Measurements from ENCODE around the gene AEBP2. TPM values are rescaled to one million over a fixed set of nuclear protein-coding genes. Genes with fewer than 3 reads are reported as not detected.

Gene AEBP2
- total RNA-seq, 2 donors from 2014 or later = 28.3 to 79.6 TPM

DNA sequence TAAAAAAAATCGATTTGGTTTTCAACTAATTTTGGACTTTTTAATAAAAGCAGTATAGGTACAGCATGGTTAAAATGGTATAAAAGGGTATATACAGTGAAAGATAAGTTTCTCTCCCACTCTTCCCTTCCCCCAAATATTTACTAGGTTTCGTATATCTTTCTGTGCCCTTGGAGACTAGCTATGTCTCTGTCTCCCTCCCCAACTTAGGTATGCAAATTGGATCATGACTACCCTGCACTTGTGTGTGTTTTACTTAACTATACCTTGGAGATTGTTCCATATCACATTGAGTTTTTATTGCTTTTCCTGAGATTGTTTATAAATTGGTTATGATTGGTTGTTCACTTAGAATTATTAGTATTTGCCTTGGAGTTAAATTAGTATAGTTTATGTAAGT is 19.4 kb downstream of the AEBP2 start:
- Histone ChIP-seq H3K27me3 (replicated peaks; ENCODE audit: insufficient read depth) (no peaks in the 10 kb centered on the region), H3K27ac (no peak overlapping the region), H3K9me3 (no peaks in the 10 kb centered on the region), H3K4me1 (ENCODE audit: control insufficient read depth in 1 of 2, low read depth in 2 of 2) (peaks cover 12 to 63% of the 10 kb centered on the region in 2 donors), H3K4me3 (no peak overlapping the region), H3K36me3 (no peaks in the 10 kb centered on the region)
- DNase-seq (ENCODE audit: low spot score) (no peak), ATAC-seq (ENCODE audit: insufficient number of reproducible peaks, low FRiP score, low read depth) (no peak)
- TF ChIP-seq, protein P1, sequence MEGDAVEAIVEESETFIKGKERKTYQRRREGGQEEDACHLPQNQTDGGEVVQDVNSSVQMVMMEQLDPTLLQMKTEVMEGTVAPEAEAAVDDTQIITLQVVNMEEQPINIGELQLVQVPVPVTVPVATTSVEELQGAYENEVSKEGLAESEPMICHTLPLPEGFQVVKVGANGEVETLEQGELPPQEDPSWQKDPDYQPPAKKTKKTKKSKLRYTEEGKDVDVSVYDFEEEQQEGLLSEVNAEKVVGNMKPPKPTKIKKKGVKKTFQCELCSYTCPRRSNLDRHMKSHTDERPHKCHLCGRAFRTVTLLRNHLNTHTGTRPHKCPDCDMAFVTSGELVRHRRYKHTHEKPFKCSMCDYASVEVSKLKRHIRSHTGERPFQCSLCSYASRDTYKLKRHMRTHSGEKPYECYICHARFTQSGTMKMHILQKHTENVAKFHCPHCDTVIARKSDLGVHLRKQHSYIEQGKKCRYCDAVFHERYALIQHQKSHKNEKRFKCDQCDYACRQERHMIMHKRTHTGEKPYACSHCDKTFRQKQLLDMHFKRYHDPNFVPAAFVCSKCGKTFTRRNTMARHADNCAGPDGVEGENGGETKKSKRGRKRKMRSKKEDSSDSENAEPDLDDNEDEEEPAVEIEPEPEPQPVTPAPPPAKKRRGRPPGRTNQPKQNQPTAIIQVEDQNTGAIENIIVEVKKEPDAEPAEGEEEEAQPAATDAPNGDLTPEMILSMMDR (IDR thresholded peaks at IDR 0.05) = no peak

DNA sequence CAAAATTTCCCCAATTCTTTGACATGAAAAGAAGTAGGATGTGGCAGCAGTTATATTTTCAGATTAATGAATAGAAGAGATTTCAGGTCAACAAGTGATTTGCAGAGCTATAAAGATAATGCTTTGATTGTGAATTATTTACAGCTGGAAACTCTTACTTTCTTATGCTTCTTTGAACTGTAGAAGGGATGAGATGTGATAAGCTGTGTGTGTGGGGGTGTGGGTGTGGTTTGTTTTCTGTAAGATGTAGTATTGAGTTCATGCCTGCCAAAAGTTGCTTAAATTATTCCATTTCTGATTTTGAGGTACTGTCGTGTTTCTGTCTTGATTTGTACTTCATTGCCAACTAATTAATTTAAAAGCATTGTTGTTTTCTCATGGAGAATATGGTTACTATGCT is 22.7 kb downstream of the AEBP2 start:
- Histone ChIP-seq H3K27me3 (replicated peaks; ENCODE audit: insufficient read depth) (no peaks in the 10 kb centered on the region), H3K4me3 (no peak overlapping the region), H3K4me1 (ENCODE audit: control insufficient read depth in 1 of 2, low read depth in 2 of 2) (peaks cover 15 to 61% of the 10 kb centered on the region in 2 donors), H3K9me3 (no peaks in the 10 kb centered on the region), H3K36me3 (no peaks in the 10 kb centered on the region), H3K27ac (no peak overlapping the region)
- TF ChIP-seq, protein P1 (IDR thresholded peaks at IDR 0.05) = no peak
- DNase-seq (ENCODE audit: low spot score) (no peak), ATAC-seq (ENCODE audit: insufficient number of reproducible peaks, low FRiP score, low read depth) (no peak)

DNA sequence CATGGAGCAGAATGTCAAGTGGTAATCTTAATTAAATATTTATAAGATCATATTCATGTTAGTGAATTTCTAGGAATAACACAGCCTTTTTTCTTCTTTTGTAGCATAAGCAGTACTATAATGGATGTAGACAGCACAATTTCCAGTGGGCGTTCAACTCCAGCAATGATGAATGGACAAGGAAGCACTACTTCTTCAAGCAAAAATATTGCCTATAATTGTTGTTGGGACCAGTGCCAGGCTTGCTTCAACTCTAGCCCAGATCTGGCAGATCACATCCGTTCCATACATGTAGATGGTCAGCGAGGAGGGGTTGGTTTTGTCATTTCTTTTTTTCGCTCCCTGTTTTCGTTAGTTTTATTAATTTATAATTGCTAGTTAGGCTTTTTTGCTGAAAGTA is 23.1 kb downstream of the AEBP2 start:
- Histone ChIP-seq H3K27ac (no peak overlapping the region), H3K9me3 (no peaks in the 10 kb centered on the region), H3K4me1 (ENCODE audit: control insufficient read depth in 1 of 2, low read depth in 2 of 2) (peaks cover 15 to 57% of the 10 kb centered on the region in 2 donors), H3K36me3 (no peaks in the 10 kb centered on the region), H3K27me3 (replicated peaks; ENCODE audit: insufficient read depth) (no peaks in the 10 kb centered on the region), H3K4me3 (no peak overlapping the region)
- TF ChIP-seq, protein P1 (IDR thresholded peaks at IDR 0.05) = no peak
- no peak for ATAC-seq (ENCODE audit: insufficient number of reproducible peaks, low FRiP score, low read depth)
- no peak for DNase-seq (ENCODE audit: low spot score)

DNA sequence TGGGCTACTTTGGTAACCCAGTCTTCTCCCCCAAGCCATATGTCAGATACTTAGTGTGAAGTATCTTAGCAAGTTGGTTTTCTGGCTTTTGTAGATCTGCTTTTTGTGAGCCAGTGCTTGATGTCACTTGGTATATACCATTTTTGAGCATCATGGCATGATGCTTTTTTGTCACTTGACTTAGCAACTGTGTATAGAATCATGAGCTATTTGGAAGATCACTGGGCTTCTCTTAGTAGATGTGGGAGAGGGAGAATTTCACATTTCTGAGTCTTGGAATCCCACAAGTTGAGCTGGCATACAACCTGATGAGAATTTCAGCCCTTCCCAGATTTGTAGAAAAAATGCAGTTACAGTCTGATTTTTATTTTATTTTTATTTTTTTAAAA is 24.9 kb downstream of the AEBP2 start:
- Histone ChIP-seq H3K36me3 (no peaks in the 10 kb centered on the region), H3K27ac (no peak overlapping the region), H3K4me1 (ENCODE audit: control insufficient read depth in 1 of 2, low read depth in 2 of 2) (peaks cover 15 to 54% of the 10 kb centered on the region in 2 donors), H3K4me3 (no peak overlapping the region), H3K27me3 (replicated peaks; ENCODE audit: insufficient read depth) (no peaks in the 10 kb centered on the region), H3K9me3 (no peaks in the 10 kb centered on the region)
- DNase-seq (ENCODE audit: low spot score) (no peak), ATAC-seq (ENCODE audit: insufficient number of reproducible peaks, low FRiP score, low read depth) (no peak)
- TF ChIP-seq, protein P1 (IDR thresholded peaks at IDR 0.05) = no peak

DNA sequence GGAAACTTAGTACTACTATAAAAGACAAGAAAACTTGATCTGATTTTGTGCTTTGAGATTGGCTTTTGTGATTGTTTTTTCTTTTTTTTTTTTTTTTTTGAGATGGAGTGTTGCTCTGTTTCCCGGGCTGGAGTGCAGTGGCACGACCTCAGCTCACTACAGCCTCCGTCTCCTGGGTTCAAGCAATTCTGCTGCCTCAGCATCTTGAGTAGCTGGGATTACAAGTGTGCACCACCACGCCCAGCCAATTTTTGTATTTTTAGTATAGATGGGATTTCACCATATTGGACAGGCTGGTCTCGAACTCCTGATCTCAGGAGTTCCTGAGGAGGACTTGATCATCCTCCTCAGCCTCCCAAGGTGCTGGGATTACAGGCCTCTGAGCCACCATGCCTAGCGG is 26.4 kb downstream of the AEBP2 start:
- peak overlapping the region; percentile 42 to 52 for H3K27ac ChIP-seq
- TF ChIP-seq, protein P1 (IDR thresholded peaks at IDR 0.05) = no peak
- no peaks in the 10 kb centered on the region for H3K9me3 ChIP-seq
- no peaks in the 10 kb centered on the region for H3K27me3 ChIP-seq (replicated peaks; ENCODE audit: insufficient read depth)
- ATAC-seq (ENCODE audit: insufficient number of reproducible peaks, low FRiP score, low read depth) = no peak
- H3K4me1 ChIP-seq (ENCODE audit: control insufficient read depth in 1 of 2, low read depth in 2 of 2) = peaks cover 19 to 61% of the 10 kb centered on the region in 2 donors
- H3K36me3 ChIP-seq = no peaks in the 10 kb centered on the region
- no peak overlapping the region for H3K4me3 ChIP-seq
- DNase-seq (ENCODE audit: low spot score) = no peak

All from thoracic aorta (tissue), 2 donors.